Endothelial cell of umbilical vein (primary cell): ENCODE results near the gene SEC31A. TPM values are rescaled to one million over a fixed set of nuclear protein-coding genes. Genes with fewer than 3 reads are reported as not detected.
"Not testable (repeated sequence)": the region's sequence is repeated elsewhere in the genome, so short reads cannot be mapped to it uniquely, and the experiment has no call there.

Experiments
- BruUV-seq: library from RNA; stranded (reverse); fragments of 400-500 nt; replicated peaks from 2 replicates; lab custom pipeline; 2021; lab: Mats Ljungman, UMichigan
- CTCF ChIA-PET: fragments of 300-600, 350-600 bp; sonication (Branson Sonifier 250); formaldehyde crosslinking; loops from one replicate; lab custom pipeline; 2021; ENCODE audit warnings: antibody characterized with exemption, inconsistent platforms; lab: Charles Lee
- POLR2A ChIA-PET: fragments of 300-600, 350-600 bp; sonication (Branson Sonifier 250); formaldehyde crosslinking; loops from one replicate; lab custom pipeline; 2021; ENCODE audit warnings: antibody characterized with exemption, inconsistent platforms; lab: Charles Lee
- DNase-seq: peaks from one replicate; pipeline ENCODE4 v3.0.0-alpha.2; 2011; ENCODE audit warnings: low read depth, low spot score
- FAIRE-seq: peaks from 2 replicates; lab custom pipeline; 2011; peaks lifted over from hg19 to GRCh38; lab: Jason Lieb, UNC
- H2AFZ ChIP-seq: 2 replicates; pipeline ENCODE4 v1.6.0; 2012; ENCODE audit warnings: low read depth, low read length, control low read depth, inconsistent platforms
- H3K27ac ChIP-seq: 2 replicates; pipeline ENCODE4 v1.5.1; 2011; ENCODE audit warnings: low read depth, mild to moderate bottlenecking, control low read depth, low read length, moderate library complexity; ENCODE audit not compliant: insufficient read depth
- H3K27me3 ChIP-seq, 2 experiments: 2 replicates each; pipeline versions ENCODE4 v1.6.0 to v1.6.1; 2011; ENCODE audit warnings: low read length in 2 of 2, mixed read lengths in 1 of 2; ENCODE audit not compliant: control insufficient read depth in 2 of 2, insufficient read depth in 2 of 2
- H3K36me3 ChIP-seq, 2 experiments: 2 replicates in 1 of 2; 3 replicates in 1 of 2; pipeline ENCODE4 v1.5.1; 2011; ENCODE audit warnings: low read length in 2 of 2, mild to moderate bottlenecking in 1 of 2, moderate library complexity in 1 of 2; ENCODE audit not compliant: control insufficient read depth in 2 of 2, insufficient read depth in 2 of 2; ENCODE audit errors: extremely low read depth in 1 of 2
- H3K4me1 ChIP-seq: 3 replicates; pipeline ENCODE4 v1.5.1; 2011; ENCODE audit warnings: mild to moderate bottlenecking, low read length; ENCODE audit not compliant: control insufficient read depth, insufficient read depth; ENCODE audit errors: extremely low read depth
- H3K4me2 ChIP-seq: 2 replicates; pipeline ENCODE4 v1.6.1; 2011; ENCODE audit warnings: low read length, control low read depth, mixed read lengths; ENCODE audit not compliant: insufficient read depth
- H3K4me3 ChIP-seq, 3 experiments: fragments of 200-600 bp in 1 of 3; sonication (generic), shearing (Covaris generic) in 1 of 3; replicated peaks in 1 of 3; 2 replicates each; pipeline ENCODE4 v1.5.1; 2011 to 2016; ENCODE audit warnings: control low read depth in 3 of 3, low read length in 3 of 3, mild to moderate bottlenecking in 2 of 3, inconsistent platforms in 1 of 3, low read depth in 1 of 3, moderate library complexity in 1 of 3; ENCODE audit not compliant: insufficient read depth in 1 of 3
- H3K79me2 ChIP-seq: 2 replicates; pipeline ENCODE4 v1.6.0; 2012; ENCODE audit warnings: low read length, inconsistent platforms; ENCODE audit not compliant: control insufficient read depth, insufficient read depth
- H3K9ac ChIP-seq: replicated peaks from 2 replicates; pipeline ENCODE3; 2011; ENCODE audit warnings: low read length, control low read depth; ENCODE audit not compliant: insufficient read depth; ENCODE audit errors: extremely low read depth
- H3K9me1 ChIP-seq: replicated peaks from 3 replicates; pipeline ENCODE4 v1.6.0; 2011; ENCODE audit warnings: mild to moderate bottlenecking, low read length; ENCODE audit not compliant: control insufficient read depth, insufficient read depth; ENCODE audit errors: extremely low read depth
- H3K9me3 ChIP-seq: replicated peaks from 2 replicates; pipeline ENCODE4 v1.5.1; 2012; ENCODE audit warnings: low read length, inconsistent platforms; ENCODE audit not compliant: control insufficient read depth, insufficient read depth
- H4K20me1 ChIP-seq: replicated peaks from 2 replicates; pipeline ENCODE3; 2011; ENCODE audit warnings: mild to moderate bottlenecking, low read length; ENCODE audit not compliant: control insufficient read depth, insufficient read depth; ENCODE audit errors: extremely low read depth
- FOS ChIP-seq: IDR thresholded peaks from 2 replicates; pipeline ENCODE4 v1.6.1; 2011; ENCODE audit warnings: mild to moderate bottlenecking, low read length, moderate library complexity, borderline replicate concordance; ENCODE audit not compliant: insufficient read depth
- GATA2 ChIP-seq: IDR thresholded peaks from 2 replicates; pipeline ENCODE4 v1.7.0; 2011; ENCODE audit warnings: low read depth, mild to moderate bottlenecking, moderate library complexity, mixed read lengths, low read length; ENCODE audit not compliant: insufficient read length, insufficient read depth
- MYC ChIP-seq: IDR thresholded peaks from one replicate; pipeline ENCODE4 v1.6.1; 2011; ENCODE audit warnings: mild to moderate bottlenecking, low read depth, low read length
- dilution Hi-C: fragments of 300-500 bp; cut with MboI; formaldehyde crosslinking; loops from one replicate; pipeline ENCODE4 v1.15.0; 2019; ENCODE audit warnings: low sequenced_read_pairs; ENCODE audit not compliant: extremely low pct_ligation_motif_present
- intact Hi-C: fragments of 100-400 bp; cut with micrococcal nuclease; formaldehyde crosslinking; loops from one replicate; pipeline ENCODE4 v1.10.0; 2022
- polyA plus RNA-seq, 4 experiments: library from polyadenylated mRNA; depleted of rRNA in 3 of 4; stranded (reverse) in 3 of 4; unstranded in 1 of 4; fragments of >200 nt; gene quantifications; 2 replicates each; pipeline versions ENCODE4 v1.2.1 to v1.2.3, GENCODE V29; 2011 to 2012; ENCODE audit warnings: missing spikeins in 1 of 4
- total RNA-seq: library from RNA; stranded (reverse); gene quantifications from 2 replicates; pipeline ENCODE4 v1.2.3, GENCODE V29; 2021
- TF ChIP-seq, protein P1 (sequence below): IDR thresholded peaks from 2 replicates; pipeline ENCODE4 v1.6.1; 2011; ENCODE audit not compliant: insufficient read depth, insufficient read length
- TF ChIP-seq, protein P2 (sequence below), 2 donors: IDR thresholded peaks; 1 replicate in 1 of 2; 2 replicates in 1 of 2; pipeline ENCODE4 v1.5.1; 2011; ENCODE audit warnings: low read length in 2 of 2, mild to moderate bottlenecking in 2 of 2, moderate library complexity in 2 of 2, control low read depth in 1 of 2, inconsistent platforms in 1 of 2, low read depth in 1 of 2; ENCODE audit not compliant: insufficient read depth in 1 of 2; ENCODE audit errors: extremely low read depth in 1 of 2

SEC31A gene
- total and polyA plus RNA-seq, 2 donors (not counting 3 experiments of a cell fraction or from before 2014, with no cell fraction given): 226 to 301 TPM

DNA sequence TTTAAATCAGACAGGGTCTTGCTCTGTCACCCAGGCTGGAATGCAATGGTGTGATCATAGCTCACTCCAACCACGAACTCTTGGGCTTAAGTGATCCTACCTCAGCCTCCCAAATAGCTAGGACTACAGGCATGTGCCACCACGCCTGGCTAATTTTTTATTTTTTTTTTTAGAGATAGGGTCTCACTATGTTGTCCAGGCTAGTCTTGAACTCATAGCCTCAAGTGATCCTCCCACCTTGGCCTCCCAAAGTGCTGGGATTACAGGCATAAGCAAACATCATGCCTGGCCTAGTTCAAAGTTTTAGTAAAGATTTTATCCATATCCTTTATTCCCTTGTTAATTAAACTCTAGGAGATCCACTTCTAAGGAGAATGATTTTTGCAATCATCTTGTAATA lies 30.5 kb downstream of the SEC31A start:
- FAIRE-seq, BruUV-seq: not testable (repeated sequence)

DNA sequence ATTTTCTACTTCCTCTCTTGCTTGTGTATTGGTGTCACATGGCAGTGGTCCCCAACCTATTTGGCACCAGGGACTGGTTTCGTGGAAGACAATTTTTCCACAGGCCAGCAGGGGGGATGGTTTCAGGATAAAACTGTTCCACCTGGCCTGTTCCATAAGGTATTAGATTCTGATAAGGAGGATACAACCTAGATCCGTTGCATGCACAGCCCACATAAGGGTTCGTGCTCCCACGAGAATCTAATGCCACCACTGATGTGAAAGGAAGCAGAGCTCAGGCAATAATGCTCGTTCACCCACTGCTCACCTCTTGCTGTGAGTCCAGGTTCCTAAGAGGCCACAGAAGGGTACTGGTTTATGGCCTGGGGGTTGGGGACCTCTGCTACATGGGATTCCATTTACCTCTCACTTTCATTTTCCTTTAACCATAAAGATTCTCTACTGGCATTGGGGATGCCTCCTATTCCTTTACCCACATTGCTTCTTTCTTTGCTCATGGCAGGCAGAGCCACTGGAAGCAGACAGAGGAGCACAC lies 38.1 kb downstream of the SEC31A start:
- Histone ChIP-seq H3K4me1 (no peaks in the 10 kb centered on the region), H3K27ac (no peak overlapping the region), H3K9ac (no peak overlapping the region), H3K4me2 (no peak overlapping the region), H2AFZ (no peak overlapping the region), H3K9me1 (no peaks in the 10 kb centered on the region), H3K4me3 (no peak overlapping the region), H3K79me2 (peaks cover 4% of the 10 kb centered on the region), H3K9me3 (no peaks in the 10 kb centered on the region), H3K36me3 (peaks cover 21 to 53% of the 10 kb centered on the region in 2 experiments), H3K27me3 (no peaks in the 10 kb centered on the region), H4K20me1 (no peaks in the 10 kb centered on the region)
- ChIA-PET CTCF (interaction anchor here (0.7 to 3.3 kb wide), 26 partner anchors 9 to 431 kb away, joined by 3 to 17 read pairs (median 6); partner anchors contain the start of gene COQ2), POLR2A (interaction anchor here (1.0 kb wide), 1 partner anchor 13 kb away, joined by 3 read pairs; no protein-coding TSS in a partner anchor)
- intact Hi-C loops: loop anchor here (5.0 kb wide), 1 partner anchor 429 kb away; the partner anchor contains the start of gene COQ2
- no TSS peak for BruUV-seq
- dilution Hi-C loops: no loop called here
- TF ChIP-seq FOS (no peak), GATA2 (no peak), MYC (no peak)
- TF ChIP-seq, protein P1, sequence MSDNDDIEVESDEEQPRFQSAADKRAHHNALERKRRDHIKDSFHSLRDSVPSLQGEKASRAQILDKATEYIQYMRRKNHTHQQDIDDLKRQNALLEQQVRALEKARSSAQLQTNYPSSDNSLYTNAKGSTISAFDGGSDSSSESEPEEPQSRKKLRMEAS: no peak
- TF ChIP-seq, protein P2, sequence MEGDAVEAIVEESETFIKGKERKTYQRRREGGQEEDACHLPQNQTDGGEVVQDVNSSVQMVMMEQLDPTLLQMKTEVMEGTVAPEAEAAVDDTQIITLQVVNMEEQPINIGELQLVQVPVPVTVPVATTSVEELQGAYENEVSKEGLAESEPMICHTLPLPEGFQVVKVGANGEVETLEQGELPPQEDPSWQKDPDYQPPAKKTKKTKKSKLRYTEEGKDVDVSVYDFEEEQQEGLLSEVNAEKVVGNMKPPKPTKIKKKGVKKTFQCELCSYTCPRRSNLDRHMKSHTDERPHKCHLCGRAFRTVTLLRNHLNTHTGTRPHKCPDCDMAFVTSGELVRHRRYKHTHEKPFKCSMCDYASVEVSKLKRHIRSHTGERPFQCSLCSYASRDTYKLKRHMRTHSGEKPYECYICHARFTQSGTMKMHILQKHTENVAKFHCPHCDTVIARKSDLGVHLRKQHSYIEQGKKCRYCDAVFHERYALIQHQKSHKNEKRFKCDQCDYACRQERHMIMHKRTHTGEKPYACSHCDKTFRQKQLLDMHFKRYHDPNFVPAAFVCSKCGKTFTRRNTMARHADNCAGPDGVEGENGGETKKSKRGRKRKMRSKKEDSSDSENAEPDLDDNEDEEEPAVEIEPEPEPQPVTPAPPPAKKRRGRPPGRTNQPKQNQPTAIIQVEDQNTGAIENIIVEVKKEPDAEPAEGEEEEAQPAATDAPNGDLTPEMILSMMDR (IDR thresholded peaks at IDR 0.05; ENCODE audit: extremely low read depth in 1 of 2, insufficient read depth in 1 of 2, low read depth in 1 of 2, low read length in 2 of 2): no peak
- FAIRE-seq (no peak), DNase-seq (no peak)

More for the DNA sequence above, 30.5 kb downstream of the SEC31A start:
- CTCF ChIA-PET: interaction anchor here (0.6 kb wide), 1 partner anchor 398 kb away, joined by 3 read pairs; no protein-coding TSS in a partner anchor
- intact Hi-C loops, DNase-seq, H3K9me3 ChIP-seq, H3K27me3 ChIP-seq, dilution Hi-C loops, H3K27ac ChIP-seq, H4K20me1 ChIP-seq, H3K9ac ChIP-seq, H3K4me1 ChIP-seq, H3K4me3 ChIP-seq, H3K4me2 ChIP-seq, H3K9me1 ChIP-seq, H2AFZ ChIP-seq, POLR2A ChIA-PET: not testable (repeated sequence)
- Histone ChIP-seq H3K36me3 (peaks cover 20 to 31% of the 10 kb centered on the region in 2 experiments), H3K79me2 (peaks cover 21% of the 10 kb centered on the region)
